ENCODE data around the gene CRB3.
A peak's percentile ranks its signal among the peaks of the same experiment; 100 is the strongest.
"Not testable (repeated sequence)": the region's sequence is repeated elsewhere in the genome, so short reads cannot be mapped to it uniquely, and the experiment has no call there.

Gene CRB3

GRCh38 chr19:6494438-6495036 lies 30.5 kb downstream of the CRB3 start:
- DNase-seq (ENCODE audit: low read depth), result no peak

- DNase-seq (ENCODE audit: low read depth), result no peak
Observed at GRCh38 chr19:6495947-6496346, 31.9 kb downstream of the CRB3 start.

- no peak for DNase-seq (ENCODE audit: low read depth)
Observed at GRCh38 chr19:6498294-6499036, 34.4 kb downstream of the CRB3 start.

- DNase-seq (ENCODE audit: low read depth), result no peak
Observed at GRCh38 chr19:6499052-6499790, 35.1 kb downstream of the CRB3 start.

GRCh38 chr19:6500837-6501739 lies 37.0 kb downstream of the CRB3 start:
- DNase-seq (ENCODE audit: low read depth), result no peak

GRCh38 chr19:6501740-6502648 lies 37.9 kb downstream of the CRB3 start, which contains the start of gene TUBB4A:
Gene TUBB4A (minus strand): TSS chr19:6502309. CDS start chr19:6502212, 97 bp downstream.
- no peak for DNase-seq (ENCODE audit: low read depth)

GRCh38 chr19:6503407-6504201 lies 39.5 kb downstream of the CRB3 start:
- DNase-seq (ENCODE audit: low read depth), result no peak

- not testable (repeated sequence) for DNase-seq (ENCODE audit: low read depth)
Observed at GRCh38 chr19:6508028-6508771, 44.1 kb downstream of the CRB3 start.

- no peak for DNase-seq (ENCODE audit: low read depth)
Observed at GRCh38 chr19:6509118-6509971, 45.3 kb downstream of the CRB3 start.

- DNase-seq (ENCODE audit: low read depth), result no peak
Observed at GRCh38 chr19:6510618-6511017, 46.5 kb downstream of the CRB3 start.

GRCh38 chr19:6514089-6514488 lies 50.0 kb downstream of the CRB3 start:
- DNase-seq (ENCODE audit: low read depth), result no peak

- no peak for DNase-seq (ENCODE audit: low read depth)
Observed at GRCh38 chr19:6514926-6515544, 51.0 kb downstream of the CRB3 start.

- peak; percentile 94 for DNase-seq (ENCODE audit: low read depth)
Observed at GRCh38 chr19:6516018-6516658, 52.1 kb downstream of the CRB3 start.
